HG03159 (cell line): ENCODE data around the gene NEK10.

Source experiments
- ATAC-seq: cut with Tn5 transposase; IDR thresholded peaks from one replicate; pipeline ENCODE4 v1.9.1; 2021; ENCODE audit warnings: mild to moderate bottlenecking, moderate library complexity; ENCODE audit not compliant: unreplicated experiment

NEK10 gene

DNA sequence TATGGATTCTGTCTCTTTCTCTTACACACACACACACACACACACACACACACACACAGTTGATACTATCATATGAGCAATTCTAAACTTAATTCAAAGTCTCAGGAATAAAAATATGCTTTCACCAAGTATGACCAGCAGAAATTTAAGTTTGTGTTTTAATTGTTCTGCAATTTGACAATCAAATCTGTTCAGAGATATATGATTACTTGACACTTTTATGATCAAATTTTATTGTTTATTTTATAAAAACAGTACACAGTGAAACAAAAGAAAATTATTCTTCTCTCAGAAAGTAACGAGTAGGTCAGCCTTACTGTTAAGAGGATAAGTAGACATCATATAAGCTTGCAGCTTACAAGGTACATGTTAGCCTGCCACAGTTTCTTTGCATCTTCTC lies 114.3 kb downstream of the NEK10 start:
- ATAC-seq: no peak

DNA sequence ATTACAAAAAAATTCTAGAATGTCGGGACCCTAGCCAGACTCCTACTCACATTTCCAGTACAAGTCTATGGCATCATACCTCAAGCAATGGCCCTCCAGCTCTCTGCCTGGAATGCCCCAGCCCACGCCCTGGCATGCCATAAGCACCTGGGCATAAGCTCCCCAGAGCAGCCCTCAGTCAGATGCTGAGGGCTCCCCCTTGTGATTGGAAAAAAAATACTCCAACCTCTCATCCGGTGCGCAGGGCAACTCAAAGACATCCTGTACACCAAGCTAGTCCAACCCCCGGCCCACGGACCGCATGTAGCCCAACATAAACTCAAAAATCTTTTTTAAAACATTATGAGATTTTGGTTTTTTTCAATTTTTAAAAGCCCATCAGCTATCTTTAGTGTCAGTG lies 115.4 kb downstream of the NEK10 start:
- peak; percentile 86 for ATAC-seq

DNA sequence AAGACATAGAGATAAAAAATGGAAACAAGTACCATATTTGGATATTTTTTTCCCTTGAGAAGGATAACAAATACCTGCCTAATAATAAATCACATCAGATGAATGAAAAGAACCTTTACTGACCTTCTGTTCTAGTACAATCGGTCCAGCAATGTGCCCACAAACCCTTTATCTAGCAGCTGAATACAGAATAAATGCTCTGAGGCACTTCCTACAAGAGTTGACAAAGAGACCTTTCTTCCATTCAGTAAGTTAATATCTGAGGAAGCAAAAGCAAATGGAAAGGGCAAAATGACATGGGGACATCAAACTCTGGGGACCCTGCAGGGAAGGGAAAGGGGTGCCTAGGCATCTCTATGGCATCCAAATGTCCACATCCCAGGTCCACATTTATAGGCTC lies 115.8 kb downstream of the NEK10 start:
- no peak for ATAC-seq

DNA sequence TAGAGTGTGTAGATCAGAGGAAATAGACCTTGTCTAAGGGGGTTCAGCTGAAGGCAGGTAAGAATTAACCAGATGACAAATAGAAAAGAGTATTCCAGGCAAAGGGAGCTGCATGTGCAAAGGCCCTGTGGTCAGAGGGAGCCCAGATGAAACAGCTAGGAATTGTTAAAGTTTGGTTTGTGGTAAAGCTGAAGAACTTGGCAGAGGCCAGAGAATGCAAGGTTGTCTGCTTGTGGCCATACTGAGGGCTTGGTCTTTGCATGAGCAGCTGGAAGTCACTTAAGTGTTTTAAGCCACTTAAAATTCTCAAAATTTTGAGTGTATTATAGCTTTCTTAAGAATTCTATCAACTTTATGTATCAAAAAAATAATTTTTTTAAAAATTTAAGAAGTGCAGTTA lies 116.5 kb downstream of the NEK10 start:
- ATAC-seq: no peak

DNA sequence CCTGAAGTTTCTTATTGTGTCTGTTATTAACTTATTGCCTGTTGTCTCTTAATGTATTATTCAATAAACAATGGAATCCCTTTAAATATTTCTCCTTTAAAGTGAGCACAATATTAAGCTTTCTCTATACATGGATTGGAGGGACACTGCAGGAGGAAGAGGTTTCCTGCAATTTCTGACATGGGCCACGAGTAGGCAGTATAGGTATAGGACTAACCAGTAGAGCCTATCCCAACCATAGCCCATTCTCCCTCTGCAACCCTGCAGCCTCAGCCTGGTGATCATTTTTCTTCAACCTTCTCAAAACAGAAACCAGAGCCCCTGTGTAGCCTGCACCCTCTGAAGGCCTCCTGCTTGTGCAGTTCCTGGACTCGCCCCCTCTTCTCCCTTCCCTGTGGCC lies 124.8 kb downstream of the NEK10 start:
- ATAC-seq: no peak

DNA sequence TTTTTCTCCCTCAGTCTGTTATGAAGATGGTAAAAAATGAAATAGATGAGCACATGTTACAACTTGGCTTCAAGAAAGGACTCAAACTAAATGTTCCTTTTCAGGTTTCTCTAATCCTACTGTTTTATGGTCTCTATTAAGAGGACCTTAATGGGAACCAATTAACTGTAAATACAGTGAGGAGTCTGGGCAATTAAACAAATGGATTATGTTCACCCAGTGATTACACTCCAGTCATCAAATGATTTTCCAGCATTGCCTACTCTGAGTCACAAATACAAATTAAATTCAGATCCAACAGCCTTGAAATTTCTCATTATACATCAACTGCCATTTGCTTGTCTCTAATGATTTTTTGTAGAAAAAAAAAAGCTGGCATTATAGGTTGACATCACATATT lies 129.2 kb downstream of the NEK10 start:
- ATAC-seq: no peak

DNA sequence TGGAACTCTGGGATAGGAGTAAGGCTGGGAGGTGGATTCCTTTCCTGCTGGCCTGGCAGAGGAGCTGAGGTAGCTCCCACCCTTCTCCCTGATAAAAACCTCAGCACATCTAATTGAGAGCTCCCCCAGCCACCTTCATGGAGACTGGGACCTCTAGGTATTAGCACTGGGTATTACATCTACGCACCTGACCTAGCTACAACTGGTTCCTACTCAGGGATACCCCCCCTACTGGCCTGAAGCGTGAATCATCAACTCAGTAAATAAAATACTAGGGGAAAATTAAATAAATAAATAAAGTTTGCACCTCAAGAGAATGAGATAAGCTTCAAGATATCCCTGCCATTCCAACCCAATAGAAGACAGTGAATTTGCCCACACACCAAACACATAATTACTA lies 140.4 kb downstream of the NEK10 start:
- ATAC-seq: peak; percentile 80

DNA sequence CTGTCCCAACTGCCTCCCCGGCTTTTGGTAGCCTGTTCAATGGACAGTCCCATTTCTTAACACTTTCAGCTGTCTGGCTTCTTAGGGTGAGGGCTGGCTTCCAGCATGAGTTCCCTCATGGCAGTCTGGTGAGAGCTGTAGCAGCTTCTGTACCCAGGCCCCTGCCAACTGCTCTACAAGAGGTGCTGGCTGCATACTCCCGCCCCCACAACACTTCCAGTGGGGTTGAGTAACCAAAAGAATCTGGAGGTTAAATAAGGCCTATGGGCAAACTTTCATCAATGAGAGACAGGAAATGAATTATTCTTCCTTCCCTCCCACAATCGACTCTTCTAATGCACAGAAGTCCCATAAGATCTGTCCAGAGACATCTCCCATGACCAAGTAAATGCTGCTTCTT lies 145.0 kb downstream of the NEK10 start:
- no peak for ATAC-seq

DNA sequence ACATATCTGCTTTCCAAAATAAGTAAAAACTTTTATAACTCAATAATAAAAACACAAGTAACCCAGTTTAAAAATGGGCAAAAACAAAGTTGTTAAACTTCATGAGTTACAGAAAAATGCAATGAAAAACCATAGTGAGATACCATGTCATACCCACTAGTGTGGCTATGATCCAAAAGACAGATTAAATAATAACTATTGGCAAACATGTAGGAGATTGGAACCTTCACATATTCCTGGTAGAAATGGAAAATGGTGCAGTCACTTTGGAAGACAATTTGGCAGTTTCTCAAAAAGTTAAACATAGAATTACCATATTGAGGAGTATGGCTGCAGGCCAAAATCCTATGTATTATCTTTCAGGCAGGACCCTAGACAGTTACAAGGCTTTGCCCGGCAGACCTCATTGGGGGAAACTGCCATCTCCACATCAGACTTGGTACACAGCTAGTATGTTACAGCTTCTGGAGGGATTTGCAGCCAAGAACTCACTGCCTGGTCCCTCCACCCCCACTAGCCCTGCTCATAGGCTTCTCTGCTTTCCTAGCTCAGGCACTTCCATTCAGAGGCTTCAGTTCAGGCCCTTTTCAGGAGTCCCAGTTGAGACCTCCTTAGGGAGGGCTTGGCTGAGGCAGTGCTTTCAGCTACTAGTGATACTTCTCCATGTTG lies 147.8 kb downstream of the NEK10 start:
- ATAC-seq: no peak

DNA sequence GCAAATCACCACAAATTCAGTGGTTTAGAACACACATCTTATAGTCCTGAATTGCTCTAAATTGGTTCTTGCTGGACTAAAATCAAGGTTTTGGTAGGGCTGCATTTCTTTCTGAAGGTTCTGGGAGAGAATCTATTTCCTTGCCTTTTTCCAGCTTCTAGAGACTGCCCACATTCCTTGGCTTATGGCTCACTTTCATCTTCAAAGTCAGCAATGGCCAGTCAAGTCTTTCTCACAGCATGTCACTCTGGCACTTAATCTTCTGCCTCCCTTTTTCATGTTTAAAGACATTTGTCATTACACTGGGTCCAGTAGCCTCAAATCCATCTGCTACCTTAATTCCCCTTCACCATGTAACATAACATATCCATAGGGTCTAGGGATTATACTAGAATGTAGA lies 149.0 kb downstream of the NEK10 start:
- no peak for ATAC-seq

DNA sequence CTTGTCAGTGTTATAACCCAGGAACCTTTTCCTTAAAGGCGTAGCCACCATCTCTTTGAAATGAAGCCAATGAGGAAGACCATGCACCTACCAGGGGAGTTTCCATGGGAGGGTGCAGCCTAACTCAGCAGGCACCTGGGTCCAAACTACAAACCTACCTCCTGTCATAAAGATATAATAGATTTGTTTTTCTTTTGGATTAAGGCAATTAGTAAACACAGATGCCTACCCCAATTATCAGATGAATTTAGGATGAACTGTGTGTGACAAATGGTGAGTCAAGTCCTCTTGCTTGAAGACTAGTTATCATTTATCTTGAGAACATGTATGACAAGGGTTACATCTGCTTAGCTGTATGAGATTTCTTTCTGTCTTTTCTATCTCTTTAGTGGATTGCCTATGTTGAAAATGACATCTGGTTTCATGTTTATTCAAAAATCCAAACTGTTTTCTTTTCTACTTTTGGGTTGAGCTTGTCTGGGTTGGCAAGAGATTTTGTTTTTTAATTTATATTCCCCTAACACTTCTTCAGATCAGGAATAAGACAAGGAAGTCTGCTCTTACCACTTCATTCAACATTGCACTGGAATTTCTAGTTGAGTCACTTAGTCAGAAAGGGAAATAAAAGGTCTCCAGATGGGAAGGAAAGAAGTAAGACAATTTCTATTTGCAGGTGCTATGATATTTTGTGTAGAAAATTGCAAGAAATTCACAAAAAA lies 149.9 kb downstream of the NEK10 start:
- ATAC-seq: no peak

DNA sequence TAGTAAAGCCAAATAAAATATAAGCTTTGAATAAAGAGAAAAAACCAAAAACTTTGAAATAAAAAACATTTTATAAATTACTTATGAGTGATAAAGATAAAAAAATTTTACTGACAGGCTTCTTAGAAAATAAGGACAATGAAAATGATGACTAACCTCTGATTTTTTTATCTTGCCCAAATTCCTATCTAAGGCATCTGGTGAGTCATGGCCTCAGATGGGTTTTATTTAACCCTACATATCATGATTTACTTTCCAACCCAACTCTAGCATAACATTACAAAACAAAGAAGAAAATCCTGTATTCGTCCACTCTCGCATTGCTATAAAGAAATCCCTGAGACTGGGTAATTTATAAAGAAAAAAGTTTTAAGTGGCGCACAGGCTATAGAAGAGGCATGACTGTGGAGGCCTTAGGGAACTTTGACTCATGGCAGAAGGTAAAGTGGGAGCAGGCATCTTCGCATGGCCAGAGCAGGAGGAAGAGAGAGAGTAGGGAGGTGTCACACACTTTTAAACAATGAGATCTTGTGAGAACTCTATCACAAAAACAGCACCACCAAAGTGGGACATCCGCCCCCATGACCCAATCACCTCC lies 152.1 kb downstream of the NEK10 start:
- ATAC-seq: no peak

DNA sequence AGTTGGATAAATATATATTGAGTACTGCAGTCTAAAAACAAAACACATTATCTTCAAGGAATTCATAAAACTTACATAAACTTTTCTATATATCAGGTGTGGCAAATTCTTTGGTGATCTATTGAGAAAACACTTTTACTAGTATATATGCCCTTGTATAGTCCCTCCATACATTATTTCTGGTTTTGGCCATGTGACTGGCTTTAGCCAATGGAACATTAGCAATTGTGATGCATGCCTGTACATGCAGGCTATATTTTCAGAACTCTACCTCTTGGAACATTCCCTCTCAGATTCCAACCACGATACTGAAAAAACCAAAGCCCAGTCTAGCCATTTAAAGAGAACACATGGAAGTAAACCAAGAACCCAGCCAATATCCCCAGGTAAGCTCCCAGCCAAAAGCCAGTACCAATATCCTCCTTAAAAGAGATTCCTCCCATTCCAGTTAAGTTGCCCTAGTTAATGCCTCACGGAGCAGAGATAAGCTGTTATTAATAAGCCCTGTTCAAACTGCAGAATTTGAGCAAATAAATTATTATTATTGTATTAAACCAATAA lies 152.8 kb downstream of the NEK10 start:
- ATAC-seq: no peak

DNA sequence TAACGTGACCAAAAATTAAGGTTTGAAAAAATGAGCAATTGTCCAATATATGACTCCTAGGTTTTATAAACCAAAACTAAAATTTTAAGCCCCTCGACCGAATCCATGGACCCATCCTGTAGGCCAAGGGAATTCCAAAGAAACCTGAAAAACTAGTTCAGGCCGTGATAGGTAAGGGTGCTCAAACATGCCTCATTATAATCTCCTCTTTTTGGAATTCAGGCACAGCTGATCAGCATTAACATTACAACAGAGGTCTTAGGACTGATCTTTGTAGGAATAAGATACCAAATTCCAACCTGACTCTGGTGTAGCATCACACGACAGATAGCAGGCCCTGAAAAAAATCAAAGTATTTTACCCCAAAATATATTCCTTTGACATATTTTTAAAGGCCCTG lies 155.7 kb downstream of the NEK10 start:
- no peak for ATAC-seq

DNA sequence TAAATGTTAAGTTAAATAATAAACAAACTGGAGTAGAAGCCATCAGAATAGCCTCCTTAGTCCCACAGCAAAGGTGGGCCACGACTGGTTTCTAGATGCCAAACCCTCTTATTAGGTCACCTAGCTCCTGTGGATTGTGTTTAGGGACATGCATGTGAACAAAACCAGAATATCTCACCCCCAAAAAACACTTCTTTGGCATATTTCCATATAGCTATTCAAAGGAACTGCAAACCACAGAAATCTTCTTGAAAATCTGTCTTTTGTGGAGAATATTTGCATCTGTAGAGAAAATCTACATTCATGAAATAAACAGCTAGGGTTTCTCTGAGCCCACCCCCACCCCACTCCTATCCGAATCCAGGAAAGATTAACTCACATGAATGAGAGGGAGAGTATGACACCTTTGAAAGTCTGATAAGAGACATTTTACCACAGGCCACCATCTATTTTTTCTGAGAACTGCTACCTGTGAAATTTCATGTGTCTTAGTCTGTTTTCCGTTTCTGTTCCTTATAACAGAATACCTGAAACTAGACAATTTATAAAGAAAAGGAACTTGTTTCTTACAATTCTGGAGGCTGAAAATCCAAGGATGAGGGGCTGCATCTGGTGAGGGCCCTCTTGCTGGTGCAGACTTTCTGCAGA lies 159.4 kb downstream of the NEK10 start:
- ATAC-seq: peak; percentile 61

DNA sequence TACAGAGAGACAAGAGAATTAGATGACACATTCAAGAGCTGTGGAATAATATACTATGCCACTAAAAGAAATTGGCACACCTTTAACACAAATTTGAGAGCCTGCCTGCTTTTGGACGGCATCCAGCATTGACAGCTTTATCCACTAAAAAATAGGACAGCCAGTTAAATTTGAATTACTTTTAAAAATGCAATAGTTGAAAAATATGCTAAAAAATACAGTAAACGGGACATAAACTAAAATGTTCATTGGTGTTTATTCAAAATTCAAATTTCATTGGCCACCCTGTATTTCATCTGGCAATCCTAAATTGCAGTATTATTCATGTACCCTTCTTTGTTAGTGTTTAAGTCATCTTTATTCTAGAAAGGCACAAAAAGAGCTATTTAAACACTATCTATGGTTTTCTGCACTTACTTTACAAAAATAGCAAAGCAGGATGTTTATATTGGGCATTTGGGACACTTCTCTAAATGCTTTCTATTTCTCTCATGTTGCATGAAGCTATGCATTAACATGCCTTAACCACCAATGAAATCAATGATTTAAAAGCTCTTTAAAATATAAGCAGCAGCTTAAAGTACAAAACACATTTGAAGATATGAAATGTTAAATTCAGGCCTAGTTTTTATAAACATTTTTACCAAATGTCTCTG lies 160.1 kb downstream of the NEK10 start:
- ATAC-seq: no peak

DNA sequence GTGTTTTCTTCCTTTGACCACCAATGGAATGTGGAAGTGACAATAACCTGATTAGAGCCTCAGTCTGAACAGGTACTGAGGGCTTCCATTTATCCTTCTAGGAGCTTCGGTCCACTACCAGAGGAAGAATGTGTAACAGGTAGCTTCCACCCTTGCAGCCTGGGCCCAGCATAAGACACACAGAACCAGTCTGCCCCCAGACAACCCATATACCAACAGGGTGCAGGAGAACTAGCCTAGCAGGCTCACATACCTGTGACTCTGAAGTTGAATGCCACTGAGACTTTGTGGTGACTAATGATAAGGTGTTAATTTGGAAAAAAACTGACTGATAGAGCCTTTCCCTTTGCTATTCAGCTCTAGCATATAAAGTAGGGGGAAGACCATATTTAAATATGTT lies 166.2 kb downstream of the NEK10 start:
- no peak for ATAC-seq

DNA sequence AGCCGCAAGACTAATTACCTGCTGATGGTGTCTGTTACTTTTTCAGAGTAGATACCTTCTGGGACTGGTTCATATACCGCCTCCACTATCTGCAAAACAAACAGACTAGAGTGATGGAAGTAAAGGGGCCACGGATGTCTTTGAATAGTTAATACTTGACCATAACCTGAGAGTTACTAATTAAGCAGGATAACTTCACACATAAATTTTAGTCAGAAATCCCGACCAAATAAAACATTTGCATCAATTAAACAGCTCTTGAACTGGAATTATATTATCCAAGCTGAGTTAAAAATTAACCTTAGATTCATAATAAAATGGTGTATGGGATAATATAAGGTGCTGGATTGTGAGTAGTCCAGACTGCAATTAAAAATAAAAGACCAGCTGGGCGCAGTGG lies 167.7 kb downstream of the NEK10 start:
- ATAC-seq: no peak

DNA sequence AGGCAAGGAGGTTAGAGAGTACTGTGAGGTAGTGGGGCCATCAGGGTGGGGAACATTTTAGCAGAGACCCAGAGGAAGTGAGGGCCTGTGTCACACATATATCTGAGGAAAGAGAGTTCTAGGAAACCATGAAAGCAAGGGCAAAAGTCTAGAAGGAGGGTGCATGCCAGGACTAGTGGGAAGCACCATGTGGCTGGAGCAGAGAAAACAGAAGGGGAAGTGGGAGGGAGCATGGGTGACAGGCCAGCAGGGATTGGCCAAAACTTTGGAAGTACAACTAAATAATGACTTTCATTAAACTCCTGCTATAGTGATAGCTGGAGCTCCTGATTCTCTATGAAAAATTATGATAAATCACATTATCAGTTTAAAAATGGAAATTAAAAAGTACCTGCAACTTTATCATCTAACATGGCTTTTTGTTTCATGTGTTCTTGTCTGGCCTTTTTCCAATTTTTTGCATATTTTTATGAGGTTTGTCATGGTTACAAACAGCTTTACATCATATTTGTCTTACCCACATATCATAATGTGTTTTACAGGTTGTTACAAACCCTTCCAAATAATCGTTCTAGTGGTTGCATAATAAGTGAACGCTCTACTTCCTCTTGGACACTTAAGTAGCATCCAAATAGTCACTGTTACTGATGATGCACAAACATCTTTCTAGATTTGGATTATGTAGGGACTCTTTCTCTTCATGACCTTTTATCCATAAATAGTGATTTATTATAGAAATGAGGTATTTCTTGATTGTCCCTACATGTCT lies 168.3 kb downstream of the NEK10 start:
- no peak for ATAC-seq

DNA sequence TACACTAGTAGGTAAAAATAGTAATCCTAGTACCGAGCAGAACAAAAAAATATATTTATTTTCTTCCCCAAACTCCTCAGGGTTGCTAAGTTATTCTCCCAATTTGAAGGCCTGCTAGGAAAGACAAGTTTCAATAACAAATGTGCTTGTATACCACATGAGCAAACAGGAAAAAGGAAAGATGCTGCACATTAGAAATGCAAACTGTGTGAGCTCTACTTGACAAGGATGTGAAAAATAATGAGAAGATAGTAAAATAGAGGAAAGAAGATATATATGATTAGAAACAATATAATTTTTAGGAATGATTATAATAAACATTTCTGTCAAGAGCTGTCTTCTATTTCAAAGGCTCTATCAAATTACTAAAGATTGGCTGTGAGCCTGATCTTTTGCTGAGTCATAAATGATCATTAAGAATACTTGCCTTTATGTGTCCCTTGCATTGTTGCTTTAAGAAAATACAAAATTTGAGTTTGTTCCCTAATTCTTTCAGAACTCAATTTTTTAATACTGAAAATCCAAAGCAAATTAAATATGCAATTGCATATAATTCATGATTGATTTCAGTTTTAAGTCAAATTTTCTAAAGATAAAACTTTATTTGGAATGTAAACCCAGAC lies 174.2 kb downstream of the NEK10 start:
- no peak for ATAC-seq
